ENCODE results near the gene USP17L29.
"Not testable (repeated sequence)": the region's sequence is repeated elsewhere in the genome, so short reads cannot be mapped to it uniquely, and the experiment has no call there.

The USP17L29 gene, protein sequence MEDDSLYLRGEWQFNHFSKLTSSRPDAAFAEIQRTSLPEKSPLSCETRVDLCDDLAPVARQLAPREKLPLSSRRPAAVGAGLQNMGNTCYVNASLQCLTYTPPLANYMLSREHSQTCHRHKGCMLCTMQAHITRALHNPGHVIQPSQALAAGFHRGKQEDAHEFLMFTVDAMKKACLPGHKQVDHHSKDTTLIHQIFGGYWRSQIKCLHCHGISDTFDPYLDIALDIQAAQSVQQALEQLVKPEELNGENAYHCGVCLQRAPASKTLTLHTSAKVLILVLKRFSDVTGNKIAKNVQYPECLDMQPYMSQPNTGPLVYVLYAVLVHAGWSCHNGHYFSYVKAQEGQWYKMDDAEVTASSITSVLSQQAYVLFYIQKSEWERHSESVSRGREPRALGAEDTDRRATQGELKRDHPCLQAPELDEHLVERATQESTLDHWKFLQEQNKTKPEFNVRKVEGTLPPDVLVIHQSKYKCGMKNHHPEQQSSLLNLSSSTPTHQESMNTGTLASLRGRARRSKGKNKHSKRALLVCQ

GRCh38 chr4:9353338-9353737 is at the start of gene USP17L29:
Gene USP17L29 (plus strand): TSS chr4:9353638. CDS start chr4:9353638, 0 bp downstream.
- DNase-seq = not testable (repeated sequence)

DNA sequence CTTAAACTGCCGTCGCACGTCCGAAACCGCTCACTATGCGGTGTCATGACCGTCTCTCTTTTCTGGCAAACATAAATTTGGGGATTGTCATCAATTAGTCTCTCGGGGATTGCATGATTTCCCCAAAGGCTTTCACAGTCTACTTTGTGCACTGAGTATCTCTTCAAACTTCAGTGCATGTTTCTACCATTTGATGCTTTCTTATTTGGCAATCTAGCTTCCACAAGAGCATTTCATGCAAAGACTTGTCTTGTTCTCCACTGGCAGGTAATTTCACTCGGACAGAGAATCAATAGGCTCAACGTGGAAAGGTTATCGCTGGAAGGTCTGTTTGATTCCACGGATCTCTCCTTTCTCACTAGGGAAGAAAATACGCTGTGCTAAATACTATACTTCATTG is 29.2 kb upstream of the USP17L29 start:
- not testable (repeated sequence) for DNase-seq

DNA sequence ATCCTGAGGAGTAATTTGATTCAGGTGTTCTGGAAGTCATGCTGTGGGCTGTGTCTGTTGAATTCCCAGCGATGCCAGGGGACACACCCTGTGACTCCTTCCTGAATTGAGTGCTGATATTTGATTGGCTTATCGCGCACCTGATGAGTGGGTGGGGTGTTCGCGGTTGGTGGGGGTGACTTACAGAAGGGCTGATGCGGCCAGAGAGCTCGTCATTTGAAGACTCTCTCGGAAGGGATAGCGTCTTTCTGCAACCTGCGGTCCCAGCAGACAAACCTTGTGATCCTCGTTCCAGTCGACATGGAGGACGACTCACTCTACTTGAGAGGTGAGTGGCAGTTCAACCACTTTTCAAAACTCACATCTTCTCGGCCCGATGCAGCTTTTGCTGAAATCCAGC is 28.6 kb upstream of the USP17L29 start, which contains the start of gene USP17L24:
Gene USP17L24 (plus strand): TSS at position 301 of the 400 bp plus-strand sequence. CDS start 0 bp downstream, at position 301.
- not testable (repeated sequence) for DNase-seq

DNA sequence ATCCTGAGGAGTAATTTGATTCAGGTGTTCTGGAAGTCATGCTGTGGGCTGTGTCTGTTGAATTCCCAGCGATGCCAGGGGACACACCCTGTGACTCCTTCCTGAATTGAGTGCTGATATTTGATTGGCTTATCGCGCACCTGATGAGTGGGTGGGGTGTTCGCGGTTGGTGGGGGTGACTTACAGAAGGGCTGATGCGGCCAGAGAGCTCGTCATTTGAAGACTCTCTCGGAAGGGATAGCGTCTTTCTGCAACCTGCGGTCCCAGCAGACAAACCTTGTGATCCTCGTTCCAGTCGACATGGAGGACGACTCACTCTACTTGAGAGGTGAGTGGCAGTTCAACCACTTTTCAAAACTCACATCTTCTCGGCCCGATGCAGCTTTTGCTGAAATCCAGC is 23.8 kb upstream of the USP17L29 start, which contains the start of gene USP17L25:
Gene USP17L25 (plus strand): TSS at position 301 of the 400 bp plus-strand sequence. CDS start 0 bp downstream, at position 301.
- not testable (repeated sequence) for DNase-seq

DNA sequence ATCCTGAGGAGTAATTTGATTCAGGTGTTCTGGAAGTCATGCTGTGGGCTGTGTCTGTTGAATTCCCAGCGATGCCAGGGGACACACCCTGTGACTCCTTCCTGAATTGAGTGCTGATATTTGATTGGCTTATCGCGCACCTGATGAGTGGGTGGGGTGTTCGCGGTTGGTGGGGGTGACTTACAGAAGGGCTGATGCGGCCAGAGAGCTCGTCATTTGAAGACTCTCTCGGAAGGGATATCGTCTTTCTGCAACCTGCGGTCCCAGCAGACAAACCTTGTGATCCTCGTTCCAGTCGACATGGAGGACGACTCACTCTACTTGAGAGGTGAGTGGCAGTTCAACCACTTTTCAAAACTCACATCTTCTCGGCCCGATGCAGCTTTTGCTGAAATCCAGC is 19.1 kb upstream of the USP17L29 start, which contains the start of gene USP17L26:
Gene USP17L26 (plus strand): TSS at position 301 of the 400 bp plus-strand sequence. CDS start 0 bp downstream, at position 301.
- not testable (repeated sequence) for DNase-seq

DNA sequence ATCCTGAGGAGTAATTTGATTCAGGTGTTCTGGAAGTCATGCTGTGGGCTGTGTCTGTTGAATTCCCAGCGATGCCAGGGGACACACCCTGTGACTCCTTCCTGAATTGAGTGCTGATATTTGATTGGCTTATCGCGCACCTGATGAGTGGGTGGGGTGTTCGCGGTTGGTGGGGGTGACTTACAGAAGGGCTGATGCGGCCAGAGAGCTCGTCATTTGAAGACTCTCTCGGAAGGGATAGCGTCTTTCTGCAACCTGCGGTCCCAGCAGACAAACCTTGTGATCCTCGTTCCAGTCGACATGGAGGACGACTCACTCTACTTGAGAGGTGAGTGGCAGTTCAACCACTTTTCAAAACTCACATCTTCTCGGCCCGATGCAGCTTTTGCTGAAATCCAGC is 14.3 kb upstream of the USP17L29 start, which contains the start of gene USP17L5:
Gene USP17L5 (plus strand): TSS at position 301 of the 400 bp plus-strand sequence. CDS start 0 bp downstream, at position 301.
- not testable (repeated sequence) for DNase-seq

GRCh38 chr4:9343848-9344247 is 9.6 kb upstream of the USP17L29 start, which contains the start of gene USP17L27:
Gene USP17L27 (plus strand): TSS chr4:9344148. CDS start chr4:9344148, 0 bp downstream.
- DNase-seq = not testable (repeated sequence)

- DNase-seq = not testable (repeated sequence)
Observed at GRCh38 chr4:9348593-9348992, 4.8 kb upstream of the USP17L29 start, which contains the start of gene USP17L28. Gene USP17L28 (plus strand): TSS chr4:9348893. CDS start chr4:9348893, 0 bp downstream.

- not testable (repeated sequence) for DNase-seq
Observed at GRCh38 chr4:9350866-9351265, 2.6 kb upstream of the USP17L29 start.

GRCh38 chr4:9362829-9363228 is 9.4 kb downstream of the USP17L29 start, which contains the start of gene USP17L30:
Gene USP17L30 (plus strand): TSS chr4:9363129. CDS start chr4:9363129, 0 bp downstream.
- DNase-seq = not testable (repeated sequence)

DNA sequence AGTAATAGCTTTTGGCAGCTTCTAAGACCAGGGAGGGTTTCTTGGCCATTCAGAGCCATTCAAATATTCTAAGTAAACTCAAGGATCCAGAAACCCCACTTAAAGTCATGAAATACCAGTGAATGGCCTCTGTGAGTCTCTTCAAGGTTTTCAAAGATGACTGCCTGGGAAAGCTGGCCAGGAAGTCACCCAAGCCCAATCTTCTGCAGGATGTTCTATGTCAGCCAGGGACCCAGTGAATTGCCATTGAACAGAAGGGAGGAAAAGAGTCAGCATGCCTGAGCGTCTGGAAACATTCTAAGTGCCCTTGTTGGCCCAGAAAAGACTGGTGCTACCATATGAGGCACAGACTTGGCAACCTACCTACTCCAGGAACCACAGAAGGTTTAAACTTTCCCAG is 26.4 kb downstream of the USP17L29 start:
- not testable (repeated sequence) for DNase-seq

- not testable (repeated sequence) for DNase-seq
Observed at GRCh38 chr4:9381012-9381534, 27.6 kb downstream of the USP17L29 start.

GRCh38 chr4:9384126-9384525 is 30.7 kb downstream of the USP17L29 start:
- DNase-seq = no peak

GRCh38 chr4:9389001-9389400 is 35.6 kb downstream of the USP17L29 start:
- not testable (repeated sequence) for DNase-seq

Data from SIG-M5 (cell line).